ENCODE measurements around the gene DEPDC7. TPM values are rescaled to one million over a fixed set of nuclear protein-coding genes. Genes with fewer than 3 reads are reported as not detected.

The DEPDC7 gene
- total RNA-seq, 1 donor from 2014 or later = 0.99 TPM

- DNase-seq (ENCODE audit: extremely low read depth, low read depth, low spot score) = no peak
Observed at GRCh38 chr11:33059331-33060007, 43.8 kb downstream of the DEPDC7 start.

DNA sequence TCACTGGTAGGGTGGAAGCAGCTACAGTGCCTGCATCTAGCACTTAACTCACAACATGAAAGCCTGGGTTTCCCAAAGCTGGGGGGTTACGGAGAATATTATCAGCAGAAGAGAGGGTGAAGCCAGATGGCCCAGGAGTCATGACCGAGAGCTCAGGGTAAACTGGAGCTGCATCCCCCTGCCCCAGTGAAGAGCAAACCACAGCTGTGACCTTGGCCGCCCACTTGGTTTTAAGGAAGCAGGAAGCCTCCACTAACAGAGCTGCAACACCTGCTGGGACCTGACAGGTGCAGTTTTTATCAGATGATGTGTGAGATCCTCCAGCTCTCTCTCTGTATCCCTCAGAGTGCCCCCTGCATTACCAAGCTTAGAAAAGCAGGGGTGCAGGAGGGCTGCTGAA, 44.6 kb downstream of the DEPDC7 start:
- DNase-seq (ENCODE audit: extremely low read depth, low read depth, low spot score) = no peak

DNA sequence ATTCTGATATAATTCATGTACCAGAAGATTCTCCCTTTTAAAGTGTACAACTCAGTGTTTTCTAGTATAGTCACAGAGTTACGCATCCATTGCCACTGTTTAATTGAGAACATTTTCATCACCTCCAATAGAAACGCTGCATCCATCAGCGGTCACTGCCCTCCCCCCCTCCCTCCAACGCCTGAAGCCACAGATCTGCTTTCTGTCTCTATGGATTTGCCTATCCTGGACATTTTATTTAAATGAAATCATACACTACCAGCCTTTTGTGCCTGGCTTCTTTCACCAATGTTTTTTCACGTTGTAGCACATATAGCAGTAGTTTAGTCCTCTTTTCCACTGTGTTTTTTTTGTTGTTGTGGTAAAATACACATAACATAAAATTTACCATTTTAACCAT, 46.5 kb downstream of the DEPDC7 start:
- DNase-seq (ENCODE audit: extremely low read depth, low read depth, low spot score) = no peak

DNA sequence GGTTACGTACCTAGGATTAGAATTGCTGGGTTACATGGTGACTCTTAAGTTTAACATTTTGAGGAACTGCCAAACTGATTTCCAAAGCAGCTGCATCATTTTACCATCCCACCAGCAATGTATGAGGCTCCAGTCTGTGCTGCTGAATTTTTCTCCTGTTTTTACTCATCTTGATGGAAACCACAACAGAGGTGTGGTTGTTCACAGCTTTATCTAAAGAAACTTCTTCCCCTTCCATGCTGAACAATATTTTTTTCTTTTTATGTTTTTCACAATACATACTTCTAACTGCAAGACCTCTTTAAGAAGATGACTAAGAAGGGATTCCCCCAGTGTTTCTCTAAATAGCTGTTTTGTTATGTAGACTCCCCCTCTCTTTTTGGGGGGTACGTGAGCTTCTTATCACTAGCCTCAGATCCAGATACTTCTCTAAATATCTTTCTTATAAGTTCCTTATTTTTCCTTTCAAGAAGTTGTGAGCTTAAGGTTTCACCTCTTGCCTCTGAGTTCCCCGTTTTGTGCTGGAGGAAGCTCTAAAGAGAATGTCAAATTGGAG, 47.7 kb downstream of the DEPDC7 start:
- no peak for DNase-seq (ENCODE audit: extremely low read depth, low read depth, low spot score)

DNA sequence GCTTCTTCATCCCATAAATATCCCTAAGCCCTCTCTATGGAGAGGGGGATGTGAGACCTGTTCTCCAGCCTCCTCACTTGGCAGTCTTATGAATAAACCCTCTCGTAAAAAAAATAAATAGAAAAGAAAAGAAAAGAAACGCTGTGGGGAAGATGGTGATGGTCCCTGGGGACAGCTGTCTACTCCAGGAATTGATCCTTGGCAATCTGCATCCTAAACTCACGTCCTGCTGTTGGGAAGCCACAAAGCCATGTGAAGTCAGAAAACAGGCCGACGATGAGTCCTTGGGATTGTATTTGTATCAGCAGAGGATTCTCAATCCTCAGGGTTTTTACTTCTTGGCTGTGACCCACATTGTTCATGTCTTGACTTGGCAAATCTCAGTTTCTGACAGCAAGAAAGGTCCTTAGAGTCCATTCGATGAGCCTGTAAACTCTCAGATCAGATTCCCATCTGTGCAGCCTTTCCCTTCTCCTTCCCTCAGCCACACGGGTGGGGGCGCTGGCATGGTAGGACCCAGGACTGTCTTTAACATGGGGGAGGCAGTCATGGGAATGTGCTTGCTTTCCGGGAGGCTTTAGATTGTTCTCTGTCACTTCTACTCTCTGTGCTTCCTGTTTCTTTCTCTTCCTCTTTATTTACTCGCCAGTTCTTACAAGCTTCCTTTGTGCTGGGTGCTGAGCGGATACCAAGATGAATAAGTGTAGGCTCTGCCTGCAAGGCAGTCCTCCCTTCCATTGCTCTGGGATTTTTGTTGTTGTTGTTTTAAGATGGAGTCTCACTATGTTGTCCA, 48.6 kb downstream of the DEPDC7 start:
- no peak for DNase-seq (ENCODE audit: extremely low read depth, low read depth, low spot score)

- DNase-seq (ENCODE audit: extremely low read depth, low read depth, low spot score) = no peak
Observed at GRCh38 chr11:33064866-33065265, 49.2 kb downstream of the DEPDC7 start.

- DNase-seq (ENCODE audit: extremely low read depth, low read depth, low spot score) = peak; percentile 7
Observed at GRCh38 chr11:33065445-33066178, 49.9 kb downstream of the DEPDC7 start.

GRCh38 chr11:33067294-33067693, 51.6 kb downstream of the DEPDC7 start:
- DNase-seq (ENCODE audit: extremely low read depth, low read depth, low spot score) = no peak

DNA sequence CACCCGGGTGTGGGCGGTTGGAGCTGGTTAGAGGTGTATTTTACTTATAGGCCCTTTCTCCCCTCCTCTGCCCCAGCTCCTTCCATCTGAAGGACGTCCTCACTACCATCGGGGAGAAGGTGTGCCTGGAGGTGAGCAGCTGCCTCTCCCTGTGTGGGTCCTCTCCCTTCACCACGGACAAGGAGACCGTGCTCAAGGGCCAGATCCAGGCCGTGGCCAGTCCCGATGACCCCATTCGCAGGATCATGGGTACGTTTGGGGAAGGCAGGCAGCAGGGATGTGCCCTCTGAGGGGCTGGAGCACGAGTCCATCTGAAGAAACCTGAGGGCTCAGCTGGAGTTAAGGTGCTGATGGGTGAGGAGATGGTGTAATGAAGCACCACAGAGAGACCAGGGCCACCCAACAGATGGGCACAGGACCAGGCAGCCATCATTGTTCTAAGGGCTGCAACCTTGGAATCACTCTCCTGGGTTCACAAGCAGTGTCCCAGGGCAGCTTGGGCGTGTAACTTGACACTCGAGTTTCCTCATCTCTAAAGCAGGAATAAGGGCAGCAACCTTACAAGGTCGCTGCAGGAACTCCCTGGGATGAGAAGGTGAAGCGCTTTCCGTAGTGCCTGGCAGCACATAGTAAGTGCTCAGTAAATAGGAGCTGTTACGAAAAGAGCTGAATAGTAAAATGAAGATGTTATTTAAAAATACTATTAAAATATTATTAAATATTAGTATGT, 53.1 kb downstream of the DEPDC7 start:
- no peak for DNase-seq (ENCODE audit: extremely low read depth, low read depth, low spot score)

DNA sequence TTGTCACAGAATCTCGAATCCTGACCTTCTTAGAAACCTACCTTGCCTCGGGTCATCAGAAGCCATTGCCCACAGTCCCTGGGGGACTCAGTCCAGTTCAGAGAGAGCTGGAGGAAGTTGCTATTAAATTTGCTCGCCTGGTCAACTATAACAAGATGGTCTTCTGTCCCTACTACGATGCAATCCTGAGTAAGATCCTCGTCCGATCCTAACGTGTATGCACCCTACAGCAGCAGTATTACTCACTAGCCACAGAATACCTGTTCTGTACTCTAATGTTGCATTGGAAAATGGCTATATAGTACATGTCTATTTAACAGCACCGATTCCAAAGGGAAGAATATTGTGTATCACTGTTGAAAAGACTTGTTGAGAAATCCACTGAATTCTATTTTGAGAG, 56.8 kb downstream of the DEPDC7 start:
- DNase-seq (ENCODE audit: extremely low read depth, low read depth, low spot score) = no peak

Other genes with a start within 250 kb of the DEPDC7 start
- not detected in 2 replicates for gene CCDC73, start 221.2 kb upstream of the DEPDC7 start, total RNA-seq
- gene PRRG4, start 186.0 kb upstream of the DEPDC7 start, total RNA-seq = 0.44 and 0.88 TPM in 2 replicates
- 20.5 and 31.0 TPM in 2 replicates for gene QSER1, start 123.1 kb upstream of the DEPDC7 start, total RNA-seq
- 23.2 and 32.9 TPM in 2 replicates for gene TCP11L1, start 23.7 kb downstream of the DEPDC7 start, total RNA-seq
- 24.4 and 26.3 TPM in 2 replicates for gene CSTF3, start 145.6 kb downstream of the DEPDC7 start, total RNA-seq
- gene HIPK3, start 241.5 kb downstream of the DEPDC7 start, total RNA-seq = 34.1 and 34.9 TPM in 2 replicates

All from glomerular endothelial cell (primary cell).